ENCODE results near the gene MEGF6.

GRCh38 chr1:3552176-3552575 is 59.1 kb downstream of the MEGF6 start:
- TF ChIP-seq CSDC2 (CRISPR knock-in tag; IDR thresholded peaks at IDR 0.05): no peak
- no peak for TF ChIP-seq BACH2 (CRISPR knock-in tag; IDR thresholded peaks at IDR 0.05; ENCODE audit: borderline replicate concordance)

Data from SK-N-SH treated with all-trans-retinoic acid at 6 μM for 48 hours (cell line).